Smooth muscle cell of trachea (primary cell): ENCODE measurements around the gene ANO9. TPM values are rescaled to one million over a fixed set of nuclear protein-coding genes. Genes with fewer than 3 reads are reported as not detected.

ENCODE experiments used
- total RNA-seq: library from RNA; depleted of rRNA; stranded (reverse); fragments of >200 nt; gene quantifications from 2 replicates; pipeline ENCODE4 v1.2.1, GENCODE V29; 2014

Gene ANO9
- total RNA-seq = 0.17 TPM in 1 of 2 replicates, not detected in the other

GRCh38 chr11:441418-442274 is at the start of gene ANO9:
Gene ANO9, minus strand, starts transcription at chr11:442011. Its CDS starts 85 bp downstream, at chr11:441926.

DNA sequence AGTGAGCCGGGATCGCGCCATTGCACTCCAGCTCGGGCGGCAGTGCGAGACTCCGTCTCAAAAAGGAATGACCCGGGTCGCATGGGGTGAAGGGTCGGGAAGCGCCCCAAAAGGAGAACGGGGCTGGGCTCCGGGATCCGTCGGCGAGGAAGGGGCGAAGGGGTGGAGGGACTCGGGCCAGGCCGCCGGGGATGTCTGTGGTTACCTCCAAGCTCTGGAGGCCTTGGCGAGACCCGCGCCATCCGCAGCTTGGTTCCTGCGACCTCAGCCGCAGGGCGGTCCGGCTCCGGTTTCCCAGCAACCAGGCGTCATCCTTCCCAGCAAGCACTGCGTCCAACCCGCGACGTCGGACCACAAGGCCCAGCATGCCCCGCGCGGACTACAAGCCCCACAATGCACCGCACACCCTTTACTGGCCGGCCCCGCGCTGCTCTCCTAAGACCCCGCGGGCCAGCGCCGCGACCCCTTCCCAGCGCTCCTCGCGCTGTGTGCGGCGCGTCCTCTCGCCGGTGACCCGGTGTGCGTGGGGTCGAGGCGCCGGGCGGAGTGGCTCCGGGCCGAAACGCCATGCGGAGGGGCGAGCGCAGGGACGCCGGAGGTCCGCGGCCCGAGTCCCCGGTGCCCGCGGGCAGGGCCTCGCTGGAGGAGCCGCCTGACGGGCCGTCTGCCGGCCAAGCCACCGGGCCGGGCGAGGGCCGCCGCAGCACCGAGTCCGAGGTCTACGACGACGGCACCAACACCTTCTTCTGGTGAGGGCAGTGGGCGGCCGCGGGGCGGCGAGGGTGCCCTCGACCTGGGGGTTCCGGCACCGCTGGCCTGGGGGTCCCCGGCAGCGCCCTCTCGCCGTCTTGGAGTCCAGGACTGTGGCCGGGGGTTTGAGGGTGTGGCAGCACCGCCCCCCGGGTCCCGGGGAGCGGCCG is 8.3 kb upstream of the ANO9 start, which contains the start of gene PTDSS2:
Gene PTDSS2 (plus strand): TSS at position 391 of the 920 bp plus-strand sequence. CDS start 177 bp downstream, at position 568.

DNA sequence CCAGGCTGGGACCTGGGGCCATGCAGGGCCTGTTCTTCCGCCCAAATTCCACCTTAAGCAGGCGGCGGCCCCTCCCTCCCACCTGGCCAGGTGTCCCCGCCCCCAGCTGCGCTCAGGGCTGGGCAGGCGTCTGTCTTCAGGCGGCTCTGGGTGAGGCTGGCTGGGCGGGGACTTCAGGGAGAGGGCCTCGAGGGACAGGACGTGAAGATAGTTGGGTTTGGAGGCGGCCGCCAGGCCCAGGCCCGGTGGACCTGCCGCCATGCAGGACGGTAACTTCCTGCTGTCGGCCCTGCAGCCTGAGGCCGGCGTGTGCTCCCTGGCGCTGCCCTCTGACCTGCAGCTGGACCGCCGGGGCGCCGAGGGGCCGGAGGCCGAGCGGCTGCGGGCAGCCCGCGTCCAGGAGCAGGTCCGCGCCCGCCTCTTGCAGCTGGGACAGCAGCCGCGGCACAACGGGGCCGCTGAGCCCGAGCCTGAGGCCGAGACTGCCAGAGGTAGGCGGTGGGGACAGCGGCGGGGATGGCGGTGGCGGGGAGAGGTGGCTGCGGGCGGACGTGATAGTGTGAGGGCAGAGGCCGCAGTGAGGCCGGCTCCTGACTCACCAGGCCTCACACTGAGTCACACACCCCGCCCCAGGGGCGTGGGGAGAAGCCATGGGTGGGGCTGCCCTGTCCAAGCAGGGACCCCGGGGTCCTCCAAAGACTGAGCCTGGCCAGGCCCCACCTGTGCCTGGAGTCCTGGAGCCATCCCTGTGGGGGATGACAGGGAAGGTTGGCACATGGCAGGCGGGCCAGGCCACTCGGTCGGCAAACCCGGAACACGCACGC is 47.6 kb downstream of the ANO9 start, which contains the start of gene PKP3:
Gene PKP3 (plus strand): TSS at position 176 of the 824 bp plus-strand sequence. CDS start 84 bp downstream, at position 260.

GRCh38 chr11:369336-370018 is 72.3 kb downstream of the ANO9 start, which contains the start of gene B4GALNT4:
Gene B4GALNT4, plus strand, starts transcription at chr11:369499. Its CDS starts 305 bp downstream, at chr11:369804.

Other genes with a start within 250 kb of the ANO9 start
- gene SCGB1C1, start 248.9 kb downstream of the ANO9 start, total RNA-seq = not detected in 2 replicates
- 25.5 and 26.3 TPM in 2 replicates for gene BET1L, start 234.6 kb downstream of the ANO9 start, total RNA-seq
- gene RIC8A, start 234.3 kb downstream of the ANO9 start, total RNA-seq = 118 and 212 TPM in 2 replicates
- gene SIRT3, start 205.7 kb downstream of the ANO9 start, total RNA-seq = 10.8 and 14.1 TPM in 2 replicates
- 115 and 168 TPM in 2 replicates for gene PSMD13, start 205.0 kb downstream of the ANO9 start, total RNA-seq
- not detected in 2 replicates for gene NLRP6, start 163.6 kb downstream of the ANO9 start, total RNA-seq
- gene PGGHG, start 152.9 kb downstream of the ANO9 start, total RNA-seq = 7.9 and 18.0 TPM in 2 replicates
- 0.50 TPM in 1 of 2 replicates, not detected in the other for gene IFITM5, start 142.5 kb downstream of the ANO9 start, total RNA-seq
- 49.7 and 93.9 TPM in 2 replicates for gene IFITM2, start 134.2 kb downstream of the ANO9 start, total RNA-seq
- 20.9 and 31.6 TPM in 2 replicates for gene IFITM1, start 128.0 kb downstream of the ANO9 start, total RNA-seq
- 33.3 and 84.0 TPM in 2 replicates for gene IFITM3, start 121.2 kb downstream of the ANO9 start, total RNA-seq
- gene B4GALNT4, start 72.5 kb downstream of the ANO9 start, total RNA-seq = 3.3 and 4.7 TPM in 2 replicates
- 1.7 and 2.8 TPM in 2 replicates for gene PKP3, start 47.8 kb downstream of the ANO9 start, total RNA-seq
- gene SIGIRR, start 27.0 kb downstream of the ANO9 start, total RNA-seq = 17.5 and 18.5 TPM in 2 replicates
- 35.9 and 40.5 TPM in 2 replicates for gene PTDSS2, start 8.3 kb upstream of the ANO9 start, total RNA-seq
- gene RNH1, start 65.2 kb upstream of the ANO9 start, total RNA-seq = 538 and 702 TPM in 2 replicates
- 49.5 and 62.4 TPM in 2 replicates for gene HRAS, start 93.6 kb upstream of the ANO9 start, total RNA-seq
- gene LRRC56, start 95.5 kb upstream of the ANO9 start, total RNA-seq = 0.73 and 1.5 TPM in 2 replicates
- gene LMNTD2, start 118.7 kb upstream of the ANO9 start, total RNA-seq = 0.29 and 0.33 TPM in 2 replicates
- gene RASSF7, start 119.0 kb upstream of the ANO9 start, total RNA-seq = 2.3 and 4.4 TPM in 2 replicates
- gene PHRF1, start 134.5 kb upstream of the ANO9 start, total RNA-seq = 21.2 and 29.8 TPM in 2 replicates
- 7.7 and 11.9 TPM in 2 replicates for gene IRF7, start 173.9 kb upstream of the ANO9 start, total RNA-seq
- gene CDHR5, start 182.9 kb upstream of the ANO9 start, total RNA-seq = under 0.01 TPM in 1 of 2 replicates, not detected in the other
- not detected in 2 replicates for gene SCT, start 185.2 kb upstream of the ANO9 start, total RNA-seq
- gene DRD4, start 195.3 kb upstream of the ANO9 start, total RNA-seq = not detected in 2 replicates